GM18873 (cell line): ENCODE data around the gene NUDT21.
A peak's percentile ranks its signal among the peaks of the same experiment; 100 is the strongest.

ENCODE experiments used
- ATAC-seq: cut with Tn5 transposase; IDR thresholded peaks from one replicate; pipeline ENCODE4 v1.9.1; 2021; ENCODE audit warnings: mild to moderate bottlenecking, moderate library complexity, moderate number of reproducible peaks; ENCODE audit not compliant: unreplicated experiment, low FRiP score

The NUDT21 gene

GRCh38 chr16:56463153-56463552 is 12.0 kb upstream of the NUDT21 start:
- ATAC-seq = no peak

- ATAC-seq = no peak
Observed at GRCh38 chr16:56462064-56462796, 11.1 kb upstream of the NUDT21 start.

- ATAC-seq = no peak
Observed at GRCh38 chr16:56460101-56460500, 9.0 kb upstream of the NUDT21 start.

GRCh38 chr16:56457927-56458470 is 6.9 kb upstream of the NUDT21 start:
- no peak for ATAC-seq

GRCh38 chr16:56451753-56452689 is 889 bp upstream of the NUDT21 start:
- ATAC-seq = peak; percentile 28

GRCh38 chr16:56450275-56450985 is 702 bp downstream of the NUDT21 start:
- peak; percentile 7 for ATAC-seq

GRCh38 chr16:56448005-56448404 is 3.1 kb downstream of the NUDT21 start:
- no peak for ATAC-seq

GRCh38 chr16:56447286-56447685 is 3.8 kb downstream of the NUDT21 start:
- no peak for ATAC-seq

GRCh38 chr16:56438038-56438437 is 13.1 kb downstream of the NUDT21 start:
- no peak for ATAC-seq

GRCh38 chr16:56436258-56436657 is 14.9 kb downstream of the NUDT21 start:
- no peak for ATAC-seq

- no peak for ATAC-seq
Observed at GRCh38 chr16:56428091-56428490, 23.0 kb downstream of the NUDT21 start.

GRCh38 chr16:56426585-56426984 is 24.5 kb downstream of the NUDT21 start:
- no peak for ATAC-seq

GRCh38 chr16:56425439-56425832 is 25.7 kb downstream of the NUDT21 start, which contains the start of gene AMFR:
Gene AMFR, minus strand, starts transcription at chr16:56425545. Its CDS starts 218 bp downstream, at chr16:56425327.
- ATAC-seq = peak; percentile 47

- peak; percentile 12 for ATAC-seq
Observed at GRCh38 chr16:56424791-56425438, 26.2 kb downstream of the NUDT21 start.

GRCh38 chr16:56424404-56424764 is 26.7 kb downstream of the NUDT21 start:
- ATAC-seq = no peak

GRCh38 chr16:56423584-56424403 is 27.3 kb downstream of the NUDT21 start:
- ATAC-seq = no peak

GRCh38 chr16:56422896-56423441 is 28.2 kb downstream of the NUDT21 start:
- ATAC-seq = no peak

GRCh38 chr16:56421976-56422669 is 29.0 kb downstream of the NUDT21 start:
- ATAC-seq = no peak
